Thyroid gland (tissue), 4 donors: ENCODE measurements around the gene GFRA1. TPM values are rescaled to one million over a fixed set of nuclear protein-coding genes. Genes with fewer than 3 reads are reported as not detected.

Experiments
- DNase-seq, 2 donors: peaks; one replicate each; pipeline ENCODE4 v3.0.0-alpha.2; 2019
- H3K27ac ChIP-seq, 3 donors: fragments of 200-600 bp; sonication (generic); 1 replicate in 2 of 3; 2 replicates in 1 of 3; pipeline ENCODE4 v1.5.1; 2016 to 2019; ENCODE audit warnings: mild to moderate bottlenecking in 1 of 3, moderate library complexity in 1 of 3
- H3K27me3 ChIP-seq: fragments of 200-600 bp; sonication (generic); one replicate; pipeline ENCODE4 v1.5.1; 2019
- H3K36me3 ChIP-seq, 2 donors: fragments of 200-600 bp; sonication (generic); one replicate each; pipeline ENCODE4 v1.5.1; 2016 to 2019
- H3K4me1 ChIP-seq, 2 donors: fragments of 200-600 bp; sonication (generic); one replicate each; pipeline ENCODE4 v1.5.1; 2017 to 2019
- H3K4me3 ChIP-seq, 3 donors: fragments of 200-600 bp; sonication (generic); replicated peaks in 1 of 3; 1 replicate in 2 of 3; 2 replicates in 1 of 3; pipeline ENCODE4 v1.5.1; 2016; ENCODE audit warnings: mild to moderate bottlenecking in 1 of 3
- H3K9me3 ChIP-seq: fragments of 200-600 bp; sonication (generic); one replicate; pipeline ENCODE4 v1.5.1; 2017
- POLR2A ChIP-seq, 2 donors: fragments of 450-650 bp; IDR thresholded peaks; one replicate each; pipeline ENCODE4 v1.6.1; 2017; ENCODE audit warnings: antibody characterized with exemption in 2 of 2, mild to moderate bottlenecking in 2 of 2, moderate library complexity in 1 of 2
- WGBS, 2 donors: methylation state at CpG; one replicate each; pipeline ENCODE4 v1.1.5; 2017; 5-methylcytosine and 5-hydroxymethylcytosine counted together
- intact Hi-C: fragments of 100-400 bp; cut with DNase I; formaldehyde crosslinking; loops from one replicate; pipeline ENCODE4 v1.15.1; 2023
- total RNA-seq, 4 donors: library from RNA; depleted of rRNA; stranded (reverse); fragments of >200 nt; gene quantifications; one replicate each; pipeline ENCODE4 v1.2.3, GENCODE V29; 2016
- TF ChIP-seq, protein P1 (sequence below), 6 experiments: fragments of 200-600 bp in 3 of 6; fragments of 450-650 bp in 3 of 6; sonication (generic) in 3 of 6; IDR thresholded peaks; one replicate each; pipeline ENCODE4 v1.5.1; 2016 to 2019; ENCODE audit warnings: antibody characterized with exemption in 6 of 6, mild to moderate bottlenecking in 2 of 6, inconsistent platforms in 1 of 6, moderate library complexity in 1 of 6

Gene GFRA1
- total RNA-seq, 4 donors from 2014 or later, result 4.4 to 18.0 (median 5.5) TPM

GRCh38 chr10:116215651-116216050 lies 57.4 kb downstream of the GFRA1 start:
- 66 to 69% methylated on average over 5 of the region's 5 CpGs for WGBS, 2 donors
- H3K27me3 ChIP-seq, result no peaks in the 10 kb centered on the region
- H3K36me3 ChIP-seq, result no peaks in the 10 kb centered on the region
- H3K4me1 ChIP-seq, result no peaks in the 10 kb centered on the region
- H3K4me3 ChIP-seq, result no peak overlapping the region
- no peak overlapping the region for H3K27ac ChIP-seq
- no peaks in the 10 kb centered on the region for H3K9me3 ChIP-seq
- DNase-seq, result no peak
- no peak for TF ChIP-seq POLR2A (IDR thresholded peaks at IDR 0.05)
- TF ChIP-seq, protein P1, sequence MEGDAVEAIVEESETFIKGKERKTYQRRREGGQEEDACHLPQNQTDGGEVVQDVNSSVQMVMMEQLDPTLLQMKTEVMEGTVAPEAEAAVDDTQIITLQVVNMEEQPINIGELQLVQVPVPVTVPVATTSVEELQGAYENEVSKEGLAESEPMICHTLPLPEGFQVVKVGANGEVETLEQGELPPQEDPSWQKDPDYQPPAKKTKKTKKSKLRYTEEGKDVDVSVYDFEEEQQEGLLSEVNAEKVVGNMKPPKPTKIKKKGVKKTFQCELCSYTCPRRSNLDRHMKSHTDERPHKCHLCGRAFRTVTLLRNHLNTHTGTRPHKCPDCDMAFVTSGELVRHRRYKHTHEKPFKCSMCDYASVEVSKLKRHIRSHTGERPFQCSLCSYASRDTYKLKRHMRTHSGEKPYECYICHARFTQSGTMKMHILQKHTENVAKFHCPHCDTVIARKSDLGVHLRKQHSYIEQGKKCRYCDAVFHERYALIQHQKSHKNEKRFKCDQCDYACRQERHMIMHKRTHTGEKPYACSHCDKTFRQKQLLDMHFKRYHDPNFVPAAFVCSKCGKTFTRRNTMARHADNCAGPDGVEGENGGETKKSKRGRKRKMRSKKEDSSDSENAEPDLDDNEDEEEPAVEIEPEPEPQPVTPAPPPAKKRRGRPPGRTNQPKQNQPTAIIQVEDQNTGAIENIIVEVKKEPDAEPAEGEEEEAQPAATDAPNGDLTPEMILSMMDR (IDR thresholded peaks at IDR 0.05), result no peak
- intact Hi-C loops, result no loop called here

GRCh38 chr10:116211682-116212081 lies 61.3 kb downstream of the GFRA1 start:
- no peaks in the 10 kb centered on the region for H3K4me1 ChIP-seq
- no peak overlapping the region for H3K27ac ChIP-seq
- DNase-seq, result no peak
- H3K9me3 ChIP-seq, result no peaks in the 10 kb centered on the region
- intact Hi-C loops, result no loop called here
- TF ChIP-seq, protein P1 (IDR thresholded peaks at IDR 0.05), result no peak
- TF ChIP-seq POLR2A (IDR thresholded peaks at IDR 0.05), result no peak
- no peaks in the 10 kb centered on the region for H3K27me3 ChIP-seq
- H3K4me3 ChIP-seq, result no peak overlapping the region
- WGBS, 2 donors, result 14 to 28% methylated on average over 1 of the region's 1 CpG
- no peaks in the 10 kb centered on the region for H3K36me3 ChIP-seq

- Histone ChIP-seq H3K4me1 (no peaks in the 10 kb centered on the region), H3K27ac (no peak overlapping the region), H3K27me3 (no peaks in the 10 kb centered on the region), H3K36me3 (no peaks in the 10 kb centered on the region), H3K4me3 (no peak overlapping the region), H3K9me3 (no peaks in the 10 kb centered on the region)
- no peak for TF ChIP-seq POLR2A (IDR thresholded peaks at IDR 0.05)
- TF ChIP-seq, protein P1 (IDR thresholded peaks at IDR 0.05), result no peak
- intact Hi-C loops, result no loop called here
- DNase-seq, result no peak
- 81 to 82% methylated on average over 5 to 6 of the region's 7 CpGs for WGBS, 2 donors
Measured at GRCh38 chr10:116210588-116211346, 62.2 kb downstream of the GFRA1 start.

DNA sequence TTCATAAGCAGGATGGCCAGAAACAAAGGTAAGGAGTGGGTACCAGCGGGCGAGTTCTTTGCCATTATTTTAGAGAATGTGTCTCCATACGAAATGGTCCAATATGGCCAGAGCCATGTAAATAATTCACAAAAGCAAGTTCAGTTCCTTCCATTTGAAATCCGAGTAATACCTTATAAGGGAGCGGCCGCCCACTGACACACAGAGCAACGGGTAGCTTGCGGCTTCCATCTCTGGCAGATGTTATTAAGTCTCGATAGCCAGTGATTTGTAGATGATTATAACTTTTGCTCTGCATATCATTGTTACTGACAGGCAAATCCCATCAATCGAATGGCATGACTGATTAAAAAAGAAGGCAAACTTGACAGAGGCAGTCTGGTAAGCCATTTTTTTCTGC lies 63.2 kb downstream of the GFRA1 start:
- no peaks in the 10 kb centered on the region for H3K9me3 ChIP-seq
- TF ChIP-seq POLR2A (IDR thresholded peaks at IDR 0.05), result no peak
- TF ChIP-seq, protein P1 (IDR thresholded peaks at IDR 0.05), result no peak
- H3K4me1 ChIP-seq, result no peaks in the 10 kb centered on the region
- no peaks in the 10 kb centered on the region for H3K36me3 ChIP-seq
- no peak overlapping the region for H3K4me3 ChIP-seq
- no peak for DNase-seq
- intact Hi-C loops, result no loop called here
- H3K27me3 ChIP-seq, result no peaks in the 10 kb centered on the region
- WGBS, 2 donors, result 95 to 96% methylated on average over 10 of the region's 10 CpGs
- H3K27ac ChIP-seq, result no peak overlapping the region

DNA sequence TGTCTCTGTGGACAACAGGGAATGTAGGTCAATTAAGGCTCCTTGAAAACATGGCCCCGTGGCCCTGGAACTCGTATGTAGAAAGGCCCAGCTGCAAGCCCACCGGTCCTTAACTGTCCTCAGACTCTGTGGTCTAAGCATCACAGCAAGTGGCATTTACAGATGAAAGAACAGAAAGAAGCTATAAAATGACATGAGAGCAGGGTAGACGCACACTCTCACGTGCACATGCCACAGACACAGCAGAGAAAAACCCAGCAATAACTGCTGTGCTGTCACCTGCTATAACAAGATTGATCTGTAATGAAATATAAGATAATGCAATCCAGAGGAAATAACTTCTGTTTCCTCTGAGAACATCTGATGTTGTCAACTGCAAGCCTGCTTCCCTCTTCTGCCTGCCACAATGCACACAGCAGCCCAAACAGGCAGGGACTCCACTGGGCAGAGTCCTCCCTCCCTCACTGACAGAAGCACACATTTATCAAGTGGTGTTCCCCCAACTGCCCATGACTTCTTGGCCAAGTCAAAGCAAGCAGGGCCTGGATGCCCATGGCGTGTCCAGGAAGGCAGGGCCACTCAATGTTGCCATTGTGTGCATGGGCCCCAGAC lies 63.9 kb downstream of the GFRA1 start:
- H3K27ac ChIP-seq, result no peak overlapping the region
- WGBS, 2 donors, result 70 to 78% methylated on average over 6 of the region's 6 CpGs
- H3K4me1 ChIP-seq, result no peaks in the 10 kb centered on the region
- H3K27me3 ChIP-seq, result no peaks in the 10 kb centered on the region
- H3K9me3 ChIP-seq, result no peaks in the 10 kb centered on the region
- no peaks in the 10 kb centered on the region for H3K36me3 ChIP-seq
- no peak overlapping the region for H3K4me3 ChIP-seq
- no peak for TF ChIP-seq POLR2A (IDR thresholded peaks at IDR 0.05)
- TF ChIP-seq, protein P1 (IDR thresholded peaks at IDR 0.05), result no peak
- no peak for DNase-seq
- intact Hi-C loops, result no loop called here
